HG03342 (cell line): ENCODE results near the gene LZTFL1.

ENCODE experiments used
- ATAC-seq: cut with Tn5 transposase; IDR thresholded peaks from one replicate; pipeline ENCODE4 v1.9.1; 2021; ENCODE audit warnings: mild to moderate bottlenecking, moderate library complexity; ENCODE audit not compliant: unreplicated experiment

LZTFL1 gene

DNA sequence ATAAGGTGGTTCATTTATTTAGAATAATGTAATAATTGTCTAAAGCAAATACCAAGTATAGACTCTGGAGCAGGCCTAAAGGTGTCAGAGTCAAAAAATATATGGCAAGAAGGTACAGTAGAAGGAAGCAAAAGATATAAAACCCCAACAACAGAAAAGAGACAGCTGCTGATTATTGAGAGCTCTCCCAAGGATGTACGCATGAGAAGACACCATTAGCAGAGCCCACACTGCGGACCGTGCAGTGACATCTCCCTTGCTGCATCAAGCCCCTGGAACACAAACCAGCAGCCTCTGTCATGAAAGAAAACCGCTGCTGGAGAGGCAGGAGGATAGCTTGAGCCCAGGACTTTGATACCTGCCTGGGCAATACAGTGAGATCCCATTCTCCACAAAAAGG lies 27.6 kb downstream of the LZTFL1 start:
- ATAC-seq, result no peak

DNA sequence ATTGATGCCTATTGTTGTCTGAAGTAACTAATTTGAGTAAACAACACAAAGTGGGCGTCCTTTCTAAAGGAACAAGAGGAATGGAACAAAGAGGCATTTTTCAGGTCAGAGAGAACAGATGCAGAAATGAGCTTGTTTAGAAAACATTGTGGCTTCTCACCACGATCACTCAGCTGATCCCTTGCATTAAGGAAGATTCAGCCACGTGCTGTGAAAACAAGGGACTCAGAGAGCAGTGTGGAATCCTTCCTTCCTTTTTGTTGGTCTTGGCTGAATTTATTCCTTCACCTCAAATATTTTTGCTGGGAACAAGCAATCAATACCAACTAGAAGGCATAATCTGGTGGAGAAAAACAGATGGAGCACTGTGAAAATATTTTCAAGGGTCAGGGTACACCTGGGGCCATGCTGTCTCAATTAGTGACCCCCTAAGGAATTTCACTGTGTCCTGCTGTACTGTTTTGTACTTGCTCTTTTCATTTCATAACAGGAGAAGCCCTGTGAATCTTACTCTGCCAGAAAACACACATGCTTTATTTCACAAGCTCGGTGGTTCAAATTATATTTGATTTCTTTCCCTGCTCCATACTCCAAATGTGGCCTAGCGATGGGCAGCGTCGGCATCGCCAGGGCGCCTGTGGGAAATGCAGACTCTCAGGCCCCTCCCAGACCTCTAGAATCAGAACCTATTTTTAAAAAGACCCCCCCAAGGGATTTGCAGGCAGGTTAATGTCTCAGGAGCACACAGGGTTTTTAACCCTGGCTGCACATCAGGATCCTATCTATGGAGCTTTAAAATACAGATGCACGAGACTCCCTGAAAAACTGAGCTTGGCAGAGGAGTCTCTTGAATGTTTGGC lies 34.0 kb downstream of the LZTFL1 start:
- ATAC-seq, result no peak

DNA sequence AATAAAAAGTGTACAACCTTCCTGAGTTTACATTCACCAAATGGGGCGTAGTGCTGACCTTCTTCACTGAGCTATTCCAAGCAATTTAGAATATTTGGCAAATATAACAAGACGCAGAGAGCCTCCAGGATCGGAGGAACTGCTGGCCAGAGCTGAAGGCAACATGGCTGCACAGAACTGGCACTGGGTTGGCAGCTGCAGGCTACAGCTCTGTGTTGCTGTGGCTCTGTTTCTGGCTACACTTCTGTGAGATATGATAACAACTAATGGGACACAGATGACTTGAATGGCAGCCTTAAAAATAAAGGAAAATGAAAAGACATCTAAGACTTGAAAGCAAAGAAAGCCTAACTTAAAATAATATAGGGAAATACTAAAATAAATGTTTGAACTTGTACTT lies 34.8 kb downstream of the LZTFL1 start:
- no peak for ATAC-seq

DNA sequence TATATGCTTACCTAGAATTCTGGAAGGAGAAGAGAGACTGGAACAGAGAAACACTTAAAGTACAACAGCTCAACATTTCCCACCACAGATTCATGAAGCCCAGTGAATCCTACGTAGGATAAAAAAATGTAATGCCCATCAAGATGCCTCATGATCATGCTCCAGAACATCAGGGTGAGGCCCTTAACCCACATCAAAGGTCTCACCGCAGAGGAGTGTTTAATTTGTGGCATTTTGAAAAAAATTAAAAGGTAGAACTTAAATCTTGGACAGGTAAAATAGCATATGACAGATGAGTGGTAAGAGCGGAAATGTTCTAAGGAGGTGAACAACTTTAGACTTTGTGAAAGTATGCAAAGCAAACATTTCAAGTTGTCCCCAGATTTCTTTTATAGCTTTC lies 35.8 kb downstream of the LZTFL1 start:
- ATAC-seq, result no peak

- ATAC-seq, result no peak
Measured at GRCh38 chr3:45803252-45803935, 38.5 kb downstream of the LZTFL1 start.

- no peak for ATAC-seq
Measured at GRCh38 chr3:45802146-45802545, 39.8 kb downstream of the LZTFL1 start.

- ATAC-seq, result no peak
Measured at GRCh38 chr3:45800611-45801010, 41.3 kb downstream of the LZTFL1 start.

GRCh38 chr3:45799586-45799985 lies 42.3 kb downstream of the LZTFL1 start:
- ATAC-seq, result no peak

GRCh38 chr3:45798034-45798433 lies 43.9 kb downstream of the LZTFL1 start:
- ATAC-seq, result no peak

- no peak for ATAC-seq
Measured at GRCh38 chr3:45796902-45797637, 44.8 kb downstream of the LZTFL1 start.

DNA sequence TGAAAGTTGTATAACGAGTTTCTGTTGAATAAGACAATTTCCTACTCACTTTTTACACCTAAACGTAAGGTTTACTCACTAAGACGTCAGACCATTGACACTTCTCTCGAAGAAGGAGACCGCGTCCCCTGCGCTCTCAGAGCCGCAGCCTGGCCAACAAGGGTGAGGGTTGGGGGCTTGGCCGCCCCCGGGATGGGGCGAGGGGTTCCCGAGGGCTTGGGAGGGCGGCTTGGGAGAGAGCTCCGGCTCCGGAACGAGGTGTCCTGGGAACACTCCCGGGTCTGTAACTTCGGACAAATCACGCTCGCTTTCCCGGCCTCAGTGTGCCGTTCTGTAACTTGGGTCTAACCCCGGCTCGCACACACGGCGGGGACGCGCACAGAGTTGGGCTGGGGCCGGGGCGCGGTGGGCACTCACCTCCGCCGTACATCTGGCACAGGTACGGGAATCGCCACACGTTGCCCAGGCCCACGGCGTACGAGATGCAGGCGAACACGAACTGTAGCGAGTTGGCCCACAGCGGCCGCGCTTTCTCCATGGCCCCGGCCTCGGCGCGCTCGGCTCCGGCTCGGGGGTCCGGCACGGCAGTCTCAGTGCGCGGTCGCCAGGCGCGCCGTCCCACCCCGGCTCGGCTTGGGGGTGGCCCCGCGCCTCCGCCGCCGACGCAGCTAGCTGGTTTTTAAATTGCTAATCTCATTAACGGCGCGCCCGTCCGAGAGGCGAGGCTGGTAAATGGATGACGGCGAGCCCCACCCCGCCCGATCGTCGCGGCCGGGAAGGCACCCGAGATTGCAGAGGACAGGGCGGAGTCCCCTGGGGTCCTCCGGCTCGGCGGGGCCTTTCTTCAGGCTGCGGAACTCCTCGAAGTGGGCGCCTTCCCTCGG lies 45.8 kb downstream of the LZTFL1 start, which contains the start of gene SLC6A20:
Gene SLC6A20 (minus strand): TSS at position 655 of the 884 bp plus-strand sequence. CDS start 117 bp downstream, at position 538.
- no peak for ATAC-seq

- no peak for ATAC-seq
Measured at GRCh38 chr3:45795509-45795881, 46.4 kb downstream of the LZTFL1 start.

DNA sequence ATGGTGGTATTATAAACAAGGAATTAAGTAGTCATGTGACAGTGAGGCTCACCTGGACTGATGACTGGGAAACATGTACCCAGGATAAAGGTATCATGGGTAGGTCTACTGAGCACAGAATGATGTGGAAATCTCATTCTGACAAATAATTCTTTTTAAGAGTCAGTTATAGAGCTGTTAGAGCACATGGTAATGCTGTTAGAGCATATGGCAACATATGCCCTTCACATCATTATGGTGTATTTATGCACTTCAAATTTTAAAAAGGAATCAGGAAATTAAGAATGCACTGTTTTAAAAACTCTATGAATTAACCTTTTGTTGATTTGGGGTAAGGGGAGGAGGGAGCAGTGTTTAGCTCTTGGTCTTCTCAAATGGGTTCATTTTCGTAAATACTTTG lies 47.3 kb downstream of the LZTFL1 start:
- ATAC-seq, result no peak

- no peak for ATAC-seq
Measured at GRCh38 chr3:45794177-45794560, 47.8 kb downstream of the LZTFL1 start.

DNA sequence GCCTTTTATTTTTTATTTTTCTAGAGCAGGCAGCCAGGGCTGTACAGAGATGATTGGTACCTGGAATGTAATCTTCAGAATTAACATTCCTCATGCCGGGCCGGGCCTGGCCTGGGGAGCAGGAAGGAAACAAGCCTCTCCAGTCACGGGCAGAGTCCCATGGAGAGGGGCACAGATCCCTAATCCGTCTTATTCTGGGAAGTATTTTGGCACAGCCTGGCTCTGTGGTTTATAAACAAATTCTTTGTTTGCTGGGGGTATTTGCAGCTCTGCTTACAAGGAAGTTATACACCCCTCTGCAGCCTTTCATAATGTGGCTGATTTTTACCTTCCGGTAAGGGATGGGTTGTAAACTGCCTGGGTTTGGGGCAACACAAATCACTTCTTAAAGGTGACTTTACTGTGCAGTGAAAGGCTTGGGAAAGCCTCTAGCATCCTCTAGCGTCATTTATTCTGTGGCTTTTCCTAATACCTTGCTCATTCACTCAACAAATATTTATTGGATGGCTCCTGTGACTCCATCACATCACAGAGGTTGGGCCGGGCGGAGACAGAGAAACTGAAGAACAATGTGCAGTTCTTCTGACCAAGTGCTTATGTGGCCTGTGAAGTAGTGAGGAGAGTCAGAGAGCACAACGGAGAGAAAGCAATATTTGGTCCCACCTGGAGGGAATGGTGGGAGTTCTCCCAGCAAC lies 48.3 kb downstream of the LZTFL1 start:
- ATAC-seq, result no peak

- ATAC-seq, result no peak
Measured at GRCh38 chr3:45792516-45793172, 49.3 kb downstream of the LZTFL1 start.

DNA sequence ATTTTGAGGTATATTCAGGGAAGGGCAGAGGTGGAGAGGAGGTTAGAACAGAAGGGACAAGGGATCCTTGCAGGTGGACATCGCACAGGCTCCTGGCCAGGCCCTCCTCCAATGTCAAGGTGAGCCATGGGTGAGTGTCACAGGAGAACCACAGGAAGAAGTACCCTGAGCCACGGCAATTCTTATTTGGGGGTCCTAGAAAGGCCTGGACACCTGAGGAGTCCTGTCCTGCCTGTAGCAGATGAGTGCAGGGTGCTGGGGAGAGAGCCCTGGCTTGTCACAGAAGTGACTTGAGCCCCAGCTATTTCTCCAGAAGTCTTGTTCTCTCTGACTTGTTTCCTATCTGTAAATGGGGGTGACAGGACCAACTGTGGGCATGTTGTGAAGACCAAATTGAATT lies 49.9 kb downstream of the LZTFL1 start:
- ATAC-seq, result no peak

DNA sequence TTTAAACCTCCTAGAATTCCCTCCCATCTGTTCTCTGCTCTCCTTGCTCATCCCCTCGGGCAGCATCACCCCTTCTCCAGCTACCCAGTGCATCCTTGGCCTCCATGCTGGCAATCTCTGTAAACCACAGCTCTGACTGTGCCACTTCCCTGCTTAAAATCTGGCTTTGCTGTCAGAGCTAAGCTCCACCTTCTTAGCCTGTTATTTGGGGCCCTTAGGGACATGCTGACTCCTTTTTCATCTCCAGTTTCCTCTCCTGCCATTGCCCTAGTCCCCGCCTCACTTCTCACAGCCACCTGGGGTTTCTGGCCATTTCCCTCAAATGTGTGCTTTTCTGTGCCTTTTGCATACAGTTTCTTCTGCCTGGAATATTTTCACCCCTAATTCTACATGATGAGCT lies 51.3 kb downstream of the LZTFL1 start:
- no peak for ATAC-seq

- ATAC-seq, result no peak
Measured at GRCh38 chr3:45789235-45789812, 52.6 kb downstream of the LZTFL1 start.
